ENCODE results near the gene TMEM87A.

TMEM87A gene

GRCh38 chr15:42286445-42287029 is 13.3 kb upstream of the TMEM87A start:
- no peaks in the 10 kb centered on the region for H3K27me3 ChIP-seq (ENCODE audit: insufficient read depth, low read length)
- no peak overlapping the region for H2AFZ ChIP-seq (ENCODE audit: low read length, unreplicated experiment)
- H3K4me1 ChIP-seq (ENCODE audit: control insufficient read depth, insufficient read depth, low read length, unreplicated experiment) = peaks cover 25% of the 10 kb centered on the region
- H3K27ac ChIP-seq (ENCODE audit: low read depth, low read length) = 0 out of 2 replicates have a peak overlapping the region, but pooled peaks have one; percentile 31
- no peak overlapping the region for H3K4me3 ChIP-seq (ENCODE audit: low read depth, low read length)
- no peaks in the 10 kb centered on the region for H3K79me2 ChIP-seq (ENCODE audit: control insufficient read depth, insufficient read depth, low read length, unreplicated experiment)
- H3K36me3 ChIP-seq (ENCODE audit: insufficient read depth, low read length) = peaks cover 10% of the 10 kb centered on the region

DNA sequence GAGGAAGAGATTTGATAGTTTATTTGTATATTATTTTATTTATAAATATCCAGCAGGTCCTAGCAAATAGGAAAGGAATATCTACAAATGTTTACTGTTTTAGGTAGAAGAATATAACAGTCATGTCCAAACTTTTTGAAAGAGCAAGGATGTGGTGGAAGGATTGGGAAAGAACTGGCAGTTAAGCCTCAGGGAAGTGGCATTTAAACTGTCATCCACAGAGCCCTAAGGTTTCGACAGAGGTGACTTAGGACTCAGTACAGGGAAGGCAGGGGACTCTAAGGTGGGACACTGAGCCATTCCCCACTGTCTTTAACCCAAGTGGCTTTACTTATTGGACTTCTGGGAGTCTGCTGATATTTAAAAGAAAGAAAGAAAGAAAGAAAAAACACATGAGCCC is 11.8 kb upstream of the TMEM87A start:
- Histone ChIP-seq H3K79me2 (ENCODE audit: control insufficient read depth, insufficient read depth, low read length, unreplicated experiment) (no peaks in the 10 kb centered on the region), H3K4me1 (ENCODE audit: control insufficient read depth, insufficient read depth, low read length, unreplicated experiment) (peaks cover 25% of the 10 kb centered on the region), H3K27me3 (ENCODE audit: insufficient read depth, low read length) (no peaks in the 10 kb centered on the region), H3K36me3 (ENCODE audit: insufficient read depth, low read length) (peaks cover 14% of the 10 kb centered on the region), H3K4me3 (ENCODE audit: low read depth, low read length) (no peak overlapping the region), H2AFZ (ENCODE audit: low read length, unreplicated experiment) (no peak overlapping the region), H3K27ac (ENCODE audit: low read depth, low read length) (peak overlapping the region; percentile 20; the same call in 1 of the 2 replicates)

- Histone ChIP-seq H3K27me3 (ENCODE audit: insufficient read depth, low read length) (no peaks in the 10 kb centered on the region), H3K4me3 (ENCODE audit: low read depth, low read length) (no peak overlapping the region), H3K4me1 (ENCODE audit: control insufficient read depth, insufficient read depth, low read length, unreplicated experiment) (peaks cover 25% of the 10 kb centered on the region), H3K36me3 (ENCODE audit: insufficient read depth, low read length) (peaks cover 10% of the 10 kb centered on the region), H3K79me2 (ENCODE audit: control insufficient read depth, insufficient read depth, low read length, unreplicated experiment) (no peaks in the 10 kb centered on the region), H3K27ac (ENCODE audit: low read depth, low read length) (no peak overlapping the region), H2AFZ (ENCODE audit: low read length, unreplicated experiment) (no peak overlapping the region)
These were observed 11.3 kb upstream of the TMEM87A start for GRCh38 chr15:42284551-42284950.

GRCh38 chr15:42283671-42284070 is 10.4 kb upstream of the TMEM87A start:
- Histone ChIP-seq H2AFZ (ENCODE audit: low read length, unreplicated experiment) (no peak overlapping the region), H3K4me1 (ENCODE audit: control insufficient read depth, insufficient read depth, low read length, unreplicated experiment) (peaks cover 21% of the 10 kb centered on the region), H3K4me3 (ENCODE audit: low read depth, low read length) (no peak overlapping the region), H3K36me3 (ENCODE audit: insufficient read depth, low read length) (peaks cover 8% of the 10 kb centered on the region), H3K27me3 (ENCODE audit: insufficient read depth, low read length) (no peaks in the 10 kb centered on the region), H3K27ac (ENCODE audit: low read depth, low read length) (no peak overlapping the region), H3K79me2 (ENCODE audit: control insufficient read depth, insufficient read depth, low read length, unreplicated experiment) (no peaks in the 10 kb centered on the region)

- Histone ChIP-seq H3K4me3 (ENCODE audit: low read depth, low read length) (no peak overlapping the region), H3K79me2 (ENCODE audit: control insufficient read depth, insufficient read depth, low read length, unreplicated experiment) (no peaks in the 10 kb centered on the region), H3K4me1 (ENCODE audit: control insufficient read depth, insufficient read depth, low read length, unreplicated experiment) (peaks cover 21% of the 10 kb centered on the region), H2AFZ (ENCODE audit: low read length, unreplicated experiment) (no peak overlapping the region), H3K27ac (ENCODE audit: low read depth, low read length) (no peak overlapping the region), H3K36me3 (ENCODE audit: insufficient read depth, low read length) (peaks cover 8% of the 10 kb centered on the region; the same call in 1 of the 2 replicates), H3K27me3 (ENCODE audit: insufficient read depth, low read length) (no peaks in the 10 kb centered on the region)
These were observed 9.7 kb upstream of the TMEM87A start for GRCh38 chr15:42282926-42283325.

GRCh38 chr15:42282344-42282743 is 9.1 kb upstream of the TMEM87A start:
- H2AFZ ChIP-seq (ENCODE audit: low read length, unreplicated experiment) = no peak overlapping the region
- peaks cover 21% of the 10 kb centered on the region for H3K4me1 ChIP-seq (ENCODE audit: control insufficient read depth, insufficient read depth, low read length, unreplicated experiment)
- no peaks in the 10 kb centered on the region for H3K27me3 ChIP-seq (ENCODE audit: insufficient read depth, low read length)
- no peak overlapping the region for H3K4me3 ChIP-seq (ENCODE audit: low read depth, low read length)
- H3K27ac ChIP-seq (ENCODE audit: low read depth, low read length) = no peak overlapping the region
- no peaks in the 10 kb centered on the region for H3K79me2 ChIP-seq (ENCODE audit: control insufficient read depth, insufficient read depth, low read length, unreplicated experiment)
- peaks cover 8% of the 10 kb centered on the region; the same call in 1 of the 2 replicates for H3K36me3 ChIP-seq (ENCODE audit: insufficient read depth, low read length)

GRCh38 chr15:42279234-42279723 is 6.0 kb upstream of the TMEM87A start:
- Histone ChIP-seq H3K27ac (ENCODE audit: low read depth, low read length) (no peak overlapping the region), H3K36me3 (ENCODE audit: insufficient read depth, low read length) (peaks cover 8% of the 10 kb centered on the region; the same call in 1 of the 2 replicates), H2AFZ (ENCODE audit: low read length, unreplicated experiment) (no peak overlapping the region)

DNA sequence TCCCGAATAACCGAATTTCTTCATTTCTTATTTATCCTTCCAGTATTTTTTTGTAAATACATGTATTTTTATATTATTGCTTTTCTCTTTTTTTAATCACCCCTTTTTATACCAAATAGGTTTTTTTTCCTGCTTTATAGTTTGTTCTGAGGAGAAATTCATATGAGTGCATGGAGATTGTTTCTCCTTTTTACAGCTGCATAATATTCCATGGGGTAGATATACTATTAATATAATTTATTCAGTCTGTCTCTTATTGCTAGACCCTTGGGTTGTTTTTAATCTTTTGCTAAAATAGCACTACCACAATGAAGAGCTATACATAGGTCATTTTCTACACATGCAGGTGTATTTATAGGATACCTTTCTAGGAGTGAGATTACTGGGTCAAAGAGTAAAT is 3.5 kb upstream of the TMEM87A start:
- Histone ChIP-seq H3K27me3 (ENCODE audit: insufficient read depth, low read length) (no peaks in the 10 kb centered on the region), H2AFZ (ENCODE audit: low read length, unreplicated experiment) (no peak overlapping the region), H3K4me1 (ENCODE audit: control insufficient read depth, insufficient read depth, low read length, unreplicated experiment) (peaks cover 13% of the 10 kb centered on the region), H3K27ac (ENCODE audit: low read depth, low read length) (no peak overlapping the region), H3K4me3 (ENCODE audit: low read depth, low read length) (no peak overlapping the region), H3K79me2 (ENCODE audit: control insufficient read depth, insufficient read depth, low read length, unreplicated experiment) (peaks cover 29% of the 10 kb centered on the region), H3K36me3 (ENCODE audit: insufficient read depth, low read length) (peaks cover 8% of the 10 kb centered on the region; the same call in 1 of the 2 replicates)

More at GRCh38 chr15:42279234-42279723, 6.0 kb upstream of the TMEM87A start:
- Histone ChIP-seq H3K79me2 (ENCODE audit: control insufficient read depth, insufficient read depth, low read length, unreplicated experiment) (peaks cover 19% of the 10 kb centered on the region), H3K4me1 (ENCODE audit: control insufficient read depth, insufficient read depth, low read length, unreplicated experiment) (peaks cover 13% of the 10 kb centered on the region), H3K27me3 (ENCODE audit: insufficient read depth, low read length) (no peaks in the 10 kb centered on the region), H3K4me3 (ENCODE audit: low read depth, low read length) (no peak overlapping the region)

GRCh38 chr15:42275780-42276391 is 2.7 kb upstream of the TMEM87A start:
- Histone ChIP-seq H3K27me3 (ENCODE audit: insufficient read depth, low read length) (no peaks in the 10 kb centered on the region), H3K27ac (ENCODE audit: low read depth, low read length) (peak overlapping the region; percentile 95), H2AFZ (ENCODE audit: low read length, unreplicated experiment) (peak overlapping the region; percentile 84), H3K79me2 (ENCODE audit: control insufficient read depth, insufficient read depth, low read length, unreplicated experiment) (peaks cover 38% of the 10 kb centered on the region), H3K4me3 (ENCODE audit: low read depth, low read length) (peak overlapping the region; percentile 79), H3K36me3 (ENCODE audit: insufficient read depth, low read length) (peaks cover 11% of the 10 kb centered on the region; the same call in 1 of the 2 replicates), H3K4me1 (ENCODE audit: control insufficient read depth, insufficient read depth, low read length, unreplicated experiment) (peaks cover 20% of the 10 kb centered on the region)

DNA sequence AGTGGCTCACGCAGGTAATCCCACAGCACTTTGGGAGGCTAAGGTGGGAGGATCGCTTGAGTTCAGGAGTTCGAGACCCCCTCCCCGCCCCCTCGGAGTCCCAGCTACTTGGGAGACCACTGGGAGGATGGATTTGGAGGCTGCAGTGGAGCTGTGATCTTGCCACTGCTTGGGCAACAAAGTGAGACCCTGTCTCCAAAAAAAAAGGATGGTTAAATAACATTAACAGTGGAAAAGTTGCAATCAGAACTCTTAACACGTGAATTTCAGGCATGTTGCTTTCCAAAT is 1.4 kb upstream of the TMEM87A start:
- Histone ChIP-seq H3K4me1 (ENCODE audit: control insufficient read depth, insufficient read depth, low read length, unreplicated experiment) (peaks cover 25% of the 10 kb centered on the region), H2AFZ (ENCODE audit: low read length, unreplicated experiment) (peak overlapping the region; percentile 80), H3K36me3 (ENCODE audit: insufficient read depth, low read length) (peaks cover 13% of the 10 kb centered on the region; the same call in 1 of the 2 replicates), H3K79me2 (ENCODE audit: control insufficient read depth, insufficient read depth, low read length, unreplicated experiment) (peaks cover 50% of the 10 kb centered on the region), H3K27ac (ENCODE audit: low read depth, low read length) (peak overlapping the region; percentile 95), H3K4me3 (ENCODE audit: low read depth, low read length) (peak overlapping the region; percentile 79), H3K27me3 (ENCODE audit: insufficient read depth, low read length) (no peaks in the 10 kb centered on the region)

Measured in ACC112 (cell line).